Activated T-helper 1 cell treated with Interleukin-2 at 50 U/mL for 16 hours (primary cell): ENCODE results near the gene ARL4C.
A peak's percentile ranks its signal among the peaks of the same experiment; 100 is the strongest.

Experiments used
- DNase-seq: peaks from one replicate; pipeline ENCODE4 v3.0.0-alpha.2; 2020; ENCODE audit warnings: low read depth

Gene ARL4C

DNA sequence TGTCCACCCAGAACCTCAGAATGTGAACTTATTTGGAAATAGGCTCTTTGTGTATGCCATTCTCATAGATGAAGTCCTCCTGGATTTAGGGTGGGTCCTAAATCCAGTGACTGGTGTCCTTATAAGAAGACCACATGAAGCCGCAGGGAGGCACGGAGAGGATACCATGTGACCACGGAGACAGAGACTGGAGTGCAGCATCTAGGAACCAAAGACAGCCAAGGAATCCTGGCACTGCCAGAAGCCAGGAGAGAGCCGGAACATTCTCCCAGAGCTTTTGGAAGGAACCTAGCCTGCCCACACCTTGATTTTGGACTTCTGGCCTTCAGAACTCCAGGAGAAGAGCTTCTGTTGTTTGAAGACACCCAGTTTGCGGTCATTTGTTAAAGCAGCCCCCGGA lies 49.7 kb downstream of the ARL4C start:
- DNase-seq, result no peak

DNA sequence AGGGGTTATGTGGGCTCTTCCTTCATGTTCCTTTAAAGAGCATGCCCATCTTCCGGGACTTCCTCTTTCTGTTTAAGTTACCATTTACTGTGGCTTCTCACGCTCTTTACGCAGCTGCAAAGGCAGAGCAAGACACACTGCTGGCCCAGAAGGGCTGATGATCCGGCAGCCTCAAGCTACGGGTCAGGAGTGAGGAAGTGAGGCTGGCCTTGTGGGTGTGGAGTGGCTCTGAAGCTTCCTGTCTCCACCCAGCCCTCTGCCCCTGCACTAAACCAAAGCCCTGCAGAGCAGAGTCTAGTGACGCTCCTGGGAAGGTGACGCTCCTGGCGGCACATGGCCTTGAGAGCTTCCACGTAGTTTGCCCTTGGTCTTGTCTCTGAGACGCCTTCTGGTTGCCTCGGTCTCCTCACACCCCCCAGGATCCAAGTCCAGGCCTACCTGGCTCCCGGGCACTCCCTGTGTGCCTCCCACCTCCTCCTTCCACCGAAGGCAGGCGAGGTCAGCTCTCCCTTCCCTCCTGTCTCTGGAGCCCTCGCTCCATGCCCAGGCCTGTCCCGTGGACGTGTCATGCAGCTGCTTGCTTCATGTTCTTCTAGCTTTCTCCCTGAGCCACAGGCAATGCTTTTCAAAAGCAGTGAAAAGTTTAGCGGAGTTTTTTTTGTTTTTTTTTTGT lies 50.3 kb downstream of the ARL4C start:
- DNase-seq, result peak; percentile 69

DNA sequence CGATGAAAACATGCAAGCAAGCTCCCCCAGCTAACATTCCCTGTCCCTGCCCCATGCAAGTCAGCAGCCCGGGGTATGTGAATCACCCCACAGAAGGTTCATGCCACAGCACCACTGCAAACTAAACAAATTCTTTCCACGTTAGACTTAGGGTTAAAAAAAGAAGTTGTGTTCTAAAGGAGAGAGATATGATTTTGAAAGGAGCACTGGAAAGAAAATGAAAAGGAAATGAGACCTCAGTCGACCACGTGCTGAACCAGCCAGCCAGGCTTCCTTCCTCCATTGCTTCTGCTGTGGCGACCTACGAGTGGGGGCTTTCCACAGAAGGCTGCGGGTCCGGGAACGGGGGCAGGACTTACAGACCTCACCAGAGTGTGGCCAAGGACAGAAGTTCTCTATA lies 52.0 kb downstream of the ARL4C start:
- DNase-seq, result no peak

GRCh38 chr2:234444242-234444730 lies 52.6 kb downstream of the ARL4C start:
- no peak for DNase-seq
